ENCODE results near the gene CAMTA1.

DNA sequence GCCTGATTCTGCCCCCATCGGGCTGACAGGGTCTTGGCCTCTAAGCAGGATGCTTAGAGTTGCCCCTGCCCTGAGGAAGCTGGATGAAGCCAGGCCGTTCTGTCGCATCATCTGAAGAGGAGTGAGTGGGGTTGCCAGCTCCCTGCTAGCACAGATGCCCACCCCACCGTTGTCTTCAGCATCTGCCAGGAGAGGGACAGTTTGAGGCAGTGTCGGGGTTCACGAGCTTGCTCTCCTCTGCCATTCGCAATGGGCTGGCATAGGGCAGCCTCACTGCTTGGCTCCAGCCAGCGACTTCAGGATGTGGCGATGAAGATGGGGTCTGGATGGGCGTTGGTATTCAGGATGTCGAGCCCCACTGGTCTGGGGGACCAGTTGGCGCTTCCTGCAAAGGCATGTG lies 840.1 kb downstream of the CAMTA1 start:
- TF ChIP-seq BACH2 (CRISPR knock-in tag; IDR thresholded peaks at IDR 0.05; ENCODE audit: borderline replicate concordance) (no peak), RARB (CRISPR knock-in tag; IDR thresholded peaks at IDR 0.05) (no peak), ISL1 (CRISPR knock-in tag; IDR thresholded peaks at IDR 0.05) (no peak)
- TF ChIP-seq, protein P1, sequence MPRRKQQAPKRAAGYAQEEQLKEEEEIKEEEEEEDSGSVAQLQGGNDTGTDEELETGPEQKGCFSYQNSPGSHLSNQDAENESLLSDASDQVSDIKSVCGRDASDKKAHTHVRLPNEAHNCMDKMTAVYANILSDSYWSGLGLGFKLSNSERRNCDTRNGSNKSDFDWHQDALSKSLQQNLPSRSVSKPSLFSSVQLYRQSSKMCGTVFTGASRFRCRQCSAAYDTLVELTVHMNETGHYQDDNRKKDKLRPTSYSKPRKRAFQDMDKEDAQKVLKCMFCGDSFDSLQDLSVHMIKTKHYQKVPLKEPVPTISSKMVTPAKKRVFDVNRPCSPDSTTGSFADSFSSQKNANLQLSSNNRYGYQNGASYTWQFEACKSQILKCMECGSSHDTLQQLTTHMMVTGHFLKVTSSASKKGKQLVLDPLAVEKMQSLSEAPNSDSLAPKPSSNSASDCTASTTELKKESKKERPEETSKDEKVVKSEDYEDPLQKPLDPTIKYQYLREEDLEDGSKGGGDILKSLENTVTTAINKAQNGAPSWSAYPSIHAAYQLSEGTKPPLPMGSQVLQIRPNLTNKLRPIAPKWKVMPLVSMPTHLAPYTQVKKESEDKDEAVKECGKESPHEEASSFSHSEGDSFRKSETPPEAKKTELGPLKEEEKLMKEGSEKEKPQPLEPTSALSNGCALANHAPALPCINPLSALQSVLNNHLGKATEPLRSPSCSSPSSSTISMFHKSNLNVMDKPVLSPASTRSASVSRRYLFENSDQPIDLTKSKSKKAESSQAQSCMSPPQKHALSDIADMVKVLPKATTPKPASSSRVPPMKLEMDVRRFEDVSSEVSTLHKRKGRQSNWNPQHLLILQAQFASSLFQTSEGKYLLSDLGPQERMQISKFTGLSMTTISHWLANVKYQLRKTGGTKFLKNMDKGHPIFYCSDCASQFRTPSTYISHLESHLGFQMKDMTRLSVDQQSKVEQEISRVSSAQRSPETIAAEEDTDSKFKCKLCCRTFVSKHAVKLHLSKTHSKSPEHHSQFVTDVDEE (CRISPR knock-in tag; IDR thresholded peaks at IDR 0.05): no peak
